GM19238 (cell line): Measurements from ENCODE around the gene RNF17.
"Not testable (repeated sequence)": the region's sequence is repeated elsewhere in the genome, so short reads cannot be mapped to it uniquely, and the experiment has no call there.

Experiments used
- DNase-seq: peaks from one replicate; pipeline ENCODE4 v3.0.0; 2011; ENCODE audit warnings: low spot score; ENCODE audit not compliant: insufficient read length

RNF17 gene, protein sequence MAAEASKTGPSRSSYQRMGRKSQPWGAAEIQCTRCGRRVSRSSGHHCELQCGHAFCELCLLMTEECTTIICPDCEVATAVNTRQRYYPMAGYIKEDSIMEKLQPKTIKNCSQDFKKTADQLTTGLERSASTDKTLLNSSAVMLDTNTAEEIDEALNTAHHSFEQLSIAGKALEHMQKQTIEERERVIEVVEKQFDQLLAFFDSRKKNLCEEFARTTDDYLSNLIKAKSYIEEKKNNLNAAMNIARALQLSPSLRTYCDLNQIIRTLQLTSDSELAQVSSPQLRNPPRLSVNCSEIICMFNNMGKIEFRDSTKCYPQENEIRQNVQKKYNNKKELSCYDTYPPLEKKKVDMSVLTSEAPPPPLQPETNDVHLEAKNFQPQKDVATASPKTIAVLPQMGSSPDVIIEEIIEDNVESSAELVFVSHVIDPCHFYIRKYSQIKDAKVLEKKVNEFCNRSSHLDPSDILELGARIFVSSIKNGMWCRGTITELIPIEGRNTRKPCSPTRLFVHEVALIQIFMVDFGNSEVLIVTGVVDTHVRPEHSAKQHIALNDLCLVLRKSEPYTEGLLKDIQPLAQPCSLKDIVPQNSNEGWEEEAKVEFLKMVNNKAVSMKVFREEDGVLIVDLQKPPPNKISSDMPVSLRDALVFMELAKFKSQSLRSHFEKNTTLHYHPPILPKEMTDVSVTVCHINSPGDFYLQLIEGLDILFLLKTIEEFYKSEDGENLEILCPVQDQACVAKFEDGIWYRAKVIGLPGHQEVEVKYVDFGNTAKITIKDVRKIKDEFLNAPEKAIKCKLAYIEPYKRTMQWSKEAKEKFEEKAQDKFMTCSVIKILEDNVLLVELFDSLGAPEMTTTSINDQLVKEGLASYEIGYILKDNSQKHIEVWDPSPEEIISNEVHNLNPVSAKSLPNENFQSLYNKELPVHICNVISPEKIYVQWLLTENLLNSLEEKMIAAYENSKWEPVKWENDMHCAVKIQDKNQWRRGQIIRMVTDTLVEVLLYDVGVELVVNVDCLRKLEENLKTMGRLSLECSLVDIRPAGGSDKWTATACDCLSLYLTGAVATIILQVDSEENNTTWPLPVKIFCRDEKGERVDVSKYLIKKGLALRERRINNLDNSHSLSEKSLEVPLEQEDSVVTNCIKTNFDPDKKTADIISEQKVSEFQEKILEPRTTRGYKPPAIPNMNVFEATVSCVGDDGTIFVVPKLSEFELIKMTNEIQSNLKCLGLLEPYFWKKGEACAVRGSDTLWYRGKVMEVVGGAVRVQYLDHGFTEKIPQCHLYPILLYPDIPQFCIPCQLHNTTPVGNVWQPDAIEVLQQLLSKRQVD (N-terminal part only)

DNA sequence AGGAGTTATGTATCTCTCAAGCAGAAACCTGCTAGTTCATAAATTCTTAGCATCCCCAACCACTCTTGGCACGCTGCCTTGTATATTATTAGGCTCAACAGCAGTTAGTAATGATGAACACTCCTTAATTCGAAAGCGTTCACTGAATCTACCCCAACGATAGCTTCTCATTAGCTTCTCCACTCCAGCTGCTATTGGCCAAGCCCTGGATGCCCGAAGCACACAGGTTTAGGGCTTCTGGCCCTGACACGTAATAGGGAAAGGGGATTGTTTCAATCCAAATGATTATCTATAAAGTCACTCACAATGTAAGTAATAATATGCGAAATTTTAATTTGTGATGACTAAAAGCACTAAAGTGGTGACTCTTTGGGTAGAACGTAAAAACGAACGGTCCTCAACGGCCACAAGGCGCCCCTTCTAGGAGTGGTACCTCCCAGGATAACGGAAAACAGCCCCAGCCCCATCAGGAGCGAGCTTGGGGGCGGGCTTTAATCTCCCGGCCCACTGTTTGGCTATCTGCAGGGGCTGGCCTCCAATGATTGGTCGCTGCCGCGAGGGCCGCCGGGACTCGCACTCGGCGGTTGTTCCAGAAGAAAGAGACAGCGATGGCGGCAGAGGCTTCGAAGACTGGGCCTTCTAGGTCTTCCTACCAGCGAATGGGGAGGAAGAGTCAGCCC is at the start of gene RNF17:
Gene RNF17, plus strand, starts transcription at position 574 of the 680 bp plus-strand sequence. Its CDS starts 35 bp downstream, at position 609.
- DNase-seq = no peak

DNA sequence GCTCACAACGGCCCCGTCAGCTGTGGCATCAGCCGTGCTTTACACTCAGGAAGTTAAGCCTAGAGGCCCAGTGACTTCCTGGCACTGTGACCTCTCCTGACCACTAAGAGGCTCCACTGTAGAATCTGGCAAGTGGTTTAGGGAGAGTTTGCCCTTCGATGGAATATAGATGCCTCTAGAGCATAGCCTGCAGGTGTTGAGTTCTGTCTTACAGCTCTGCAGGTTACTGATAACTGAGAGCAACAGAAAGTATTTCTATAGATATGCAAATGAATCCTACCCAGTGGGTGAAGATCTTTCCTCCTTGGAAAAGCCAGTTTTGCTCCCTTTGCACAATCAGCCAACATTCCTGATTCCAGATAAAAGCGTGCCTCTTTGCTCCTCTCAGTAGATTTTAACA is 48.0 kb upstream of the RNF17 start:
- DNase-seq = no peak

DNA sequence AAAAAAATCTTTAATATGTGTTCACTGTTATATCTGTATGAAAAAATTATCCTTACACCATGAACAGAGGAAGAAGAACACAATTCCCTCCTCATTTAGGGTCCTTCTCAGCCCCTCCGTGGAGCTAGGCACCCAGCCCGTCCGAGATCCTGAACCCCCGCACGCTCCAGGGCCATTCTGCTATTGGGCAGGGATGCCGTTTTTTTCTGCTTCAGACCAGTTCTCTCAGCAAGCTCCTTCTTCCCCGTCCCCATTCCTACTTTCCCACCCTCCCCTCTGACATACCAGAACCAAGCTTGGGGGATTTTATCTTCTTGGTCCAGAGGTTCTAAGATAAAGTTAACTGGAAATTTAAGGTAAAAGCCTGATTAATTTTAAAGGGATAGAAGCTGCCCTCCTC is 47.5 kb upstream of the RNF17 start:
- DNase-seq = no peak

DNA sequence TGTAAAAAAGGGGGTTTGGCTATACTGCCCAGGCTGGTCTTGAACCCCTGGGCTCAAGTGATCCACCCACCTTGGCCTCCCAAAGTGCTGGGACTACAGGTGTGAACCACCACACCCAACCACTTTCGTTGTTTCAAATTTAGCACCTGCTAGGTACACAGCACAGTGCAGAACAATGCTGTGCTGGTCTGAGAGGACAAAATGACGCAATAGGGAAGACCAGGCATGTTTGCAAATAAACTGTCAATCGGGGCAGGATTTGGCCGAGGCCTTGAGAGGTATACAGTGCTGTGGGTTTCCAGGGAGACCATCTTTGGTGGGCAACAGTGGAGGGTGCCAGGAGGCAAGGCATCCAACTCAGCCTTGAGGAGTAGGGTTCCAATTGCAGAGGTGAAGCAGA is 46.8 kb upstream of the RNF17 start:
- no peak for DNase-seq

DNA sequence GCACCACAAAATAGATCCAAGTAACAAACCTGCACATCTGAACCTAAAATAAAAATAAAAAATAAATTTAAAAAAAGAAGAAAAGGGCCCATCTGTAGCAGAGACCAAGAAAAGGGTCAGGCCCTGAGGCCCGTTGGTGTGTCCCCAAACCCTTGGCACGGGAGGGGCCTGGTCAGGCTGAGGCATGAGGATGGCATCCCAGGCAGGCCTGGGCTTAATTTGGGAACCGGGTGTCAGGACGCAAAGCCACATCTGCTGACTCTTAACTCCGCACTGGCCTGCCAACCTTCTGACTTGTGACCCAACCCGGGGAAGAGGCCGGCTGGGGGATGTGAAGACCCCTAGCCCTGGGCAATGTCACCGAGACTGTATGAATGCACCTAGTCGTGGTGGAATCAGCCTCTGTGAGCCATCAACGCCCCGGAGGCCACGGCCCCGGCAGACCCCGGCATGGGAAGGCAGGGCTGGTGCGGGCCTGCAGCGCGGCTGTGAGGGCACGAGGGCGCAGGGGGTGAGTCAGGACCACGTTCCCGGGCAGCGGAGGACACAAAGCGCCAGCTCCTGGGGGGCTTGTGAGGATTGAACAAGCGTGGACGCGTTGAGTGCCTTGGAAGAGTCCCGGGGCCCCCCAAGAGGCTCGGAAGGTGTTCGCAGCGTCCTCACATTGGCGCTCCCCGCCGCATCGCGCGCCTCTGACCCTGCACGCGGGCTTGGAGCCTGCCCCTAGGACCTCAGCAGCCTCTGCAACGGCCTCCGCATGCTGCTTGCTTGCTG is 45.6 kb upstream of the RNF17 start:
- DNase-seq = no peak

DNA sequence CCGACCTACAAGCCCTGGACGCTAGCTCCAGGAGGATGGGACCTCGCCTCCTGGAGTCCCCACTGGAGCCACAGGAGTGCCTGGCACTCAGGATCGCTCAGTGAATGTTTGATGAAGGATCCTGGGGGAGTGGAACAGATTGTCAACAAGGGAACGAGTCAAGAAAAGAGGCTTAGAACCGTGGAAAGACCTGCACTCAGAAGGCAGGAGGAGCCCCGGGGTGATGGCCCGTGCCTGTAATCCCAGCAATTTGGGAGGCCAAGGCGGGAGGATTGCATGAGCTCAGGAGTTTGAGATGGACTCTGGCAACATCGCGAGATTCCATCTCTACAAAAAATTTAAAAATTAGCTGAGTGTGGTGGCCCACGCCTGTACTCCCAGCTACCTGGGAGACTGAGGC is 44.8 kb upstream of the RNF17 start:
- no peak for DNase-seq

DNA sequence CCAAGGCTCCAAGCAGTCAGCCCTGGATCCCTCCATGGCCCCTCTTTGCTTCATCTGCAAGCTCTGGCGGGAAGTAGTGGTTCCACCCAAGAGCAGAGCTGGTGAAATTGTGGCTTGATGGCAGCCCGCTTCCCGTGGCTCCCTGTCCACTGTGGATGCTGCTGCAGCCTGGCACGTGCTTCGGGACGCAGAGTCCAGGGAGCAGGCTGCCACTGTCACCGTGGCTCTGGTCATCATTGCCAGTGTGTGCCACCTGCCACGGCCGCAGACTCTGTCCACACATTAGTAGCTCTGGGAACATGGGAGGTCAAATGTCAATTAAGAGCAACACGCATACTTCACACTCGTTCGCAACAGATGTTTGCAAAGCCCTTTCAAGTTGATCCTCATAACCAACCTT is 40.8 kb upstream of the RNF17 start:
- DNase-seq = no peak

DNA sequence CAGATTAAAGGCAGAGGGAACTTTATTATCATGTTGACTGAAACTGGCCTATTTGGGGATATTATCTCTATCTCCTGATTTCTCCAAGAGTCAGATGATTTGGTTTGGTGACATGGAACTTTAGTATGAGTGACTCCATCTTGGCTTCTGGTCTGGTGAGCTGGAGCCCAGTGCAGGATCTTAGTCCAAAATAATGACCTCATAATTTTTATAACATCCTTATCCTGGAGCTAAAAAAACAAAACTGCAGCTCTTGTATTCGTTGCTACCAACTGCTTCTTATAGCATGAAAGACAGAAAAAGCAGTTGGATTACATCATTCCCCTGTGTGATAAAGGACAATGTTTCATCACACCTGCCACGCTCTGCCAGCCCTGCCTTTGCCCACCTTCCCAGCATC is 39.3 kb upstream of the RNF17 start:
- DNase-seq = no peak

DNA sequence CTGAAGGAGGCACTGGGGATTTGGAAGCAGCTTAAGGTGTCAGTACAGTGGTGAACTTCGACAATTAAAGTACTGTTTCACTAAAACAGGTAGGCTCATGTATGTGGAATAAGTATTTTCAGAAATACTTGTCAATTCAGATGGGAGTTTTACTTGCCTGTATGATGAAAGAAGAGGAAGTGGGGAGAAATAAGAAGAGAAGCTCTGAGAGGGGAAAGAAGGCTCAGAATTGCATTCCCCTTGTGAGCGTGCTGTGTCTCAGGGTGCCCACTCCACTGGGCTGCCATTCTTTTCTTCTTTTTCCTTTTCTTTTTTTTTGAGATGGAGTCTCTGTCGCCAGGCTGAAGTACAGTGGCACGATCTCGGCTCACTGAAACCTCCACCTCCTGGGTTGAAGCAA is 38.6 kb upstream of the RNF17 start:
- no peak for DNase-seq

DNA sequence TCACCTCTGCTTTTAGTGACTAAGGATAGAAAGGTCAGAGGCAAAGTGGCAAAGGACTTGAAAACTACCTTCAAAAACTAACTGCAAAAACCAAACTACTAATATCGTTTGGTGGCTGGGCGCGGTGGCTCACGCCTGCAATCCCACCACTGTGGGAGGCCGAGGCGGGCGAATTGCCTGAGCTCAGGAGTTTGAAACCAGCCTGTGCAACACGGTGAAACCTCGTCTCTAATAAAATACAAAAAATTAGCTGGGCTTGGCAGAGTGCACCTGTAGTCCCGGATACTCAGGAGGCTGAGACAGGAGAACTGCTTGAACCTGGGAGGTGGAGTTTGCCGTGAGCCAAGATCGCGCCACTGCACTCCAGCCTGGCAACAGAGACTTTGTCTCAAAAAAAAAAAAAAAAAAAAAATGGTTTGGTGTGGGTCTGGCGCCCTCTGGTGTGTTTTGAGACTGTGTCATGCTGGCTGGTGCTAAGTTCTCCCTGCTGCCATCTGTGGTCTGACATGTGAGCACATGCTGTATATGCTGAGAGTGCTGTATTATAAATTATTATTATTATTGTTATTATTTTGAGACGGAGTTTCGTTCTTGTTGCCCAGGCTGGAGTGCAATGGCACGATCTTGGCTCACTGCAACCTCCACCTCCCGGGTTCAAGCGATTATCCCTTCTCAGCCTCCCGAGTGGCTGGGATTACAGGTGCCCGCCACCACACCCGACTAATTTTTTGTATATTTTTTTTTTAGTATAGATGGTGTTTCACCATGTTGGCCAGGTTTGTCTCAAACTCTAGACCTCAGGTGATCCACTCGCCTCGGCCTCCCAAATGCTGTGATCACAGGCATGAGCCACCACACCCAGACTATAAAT is 36.0 kb upstream of the RNF17 start:
- peak; percentile 78 for DNase-seq

DNA sequence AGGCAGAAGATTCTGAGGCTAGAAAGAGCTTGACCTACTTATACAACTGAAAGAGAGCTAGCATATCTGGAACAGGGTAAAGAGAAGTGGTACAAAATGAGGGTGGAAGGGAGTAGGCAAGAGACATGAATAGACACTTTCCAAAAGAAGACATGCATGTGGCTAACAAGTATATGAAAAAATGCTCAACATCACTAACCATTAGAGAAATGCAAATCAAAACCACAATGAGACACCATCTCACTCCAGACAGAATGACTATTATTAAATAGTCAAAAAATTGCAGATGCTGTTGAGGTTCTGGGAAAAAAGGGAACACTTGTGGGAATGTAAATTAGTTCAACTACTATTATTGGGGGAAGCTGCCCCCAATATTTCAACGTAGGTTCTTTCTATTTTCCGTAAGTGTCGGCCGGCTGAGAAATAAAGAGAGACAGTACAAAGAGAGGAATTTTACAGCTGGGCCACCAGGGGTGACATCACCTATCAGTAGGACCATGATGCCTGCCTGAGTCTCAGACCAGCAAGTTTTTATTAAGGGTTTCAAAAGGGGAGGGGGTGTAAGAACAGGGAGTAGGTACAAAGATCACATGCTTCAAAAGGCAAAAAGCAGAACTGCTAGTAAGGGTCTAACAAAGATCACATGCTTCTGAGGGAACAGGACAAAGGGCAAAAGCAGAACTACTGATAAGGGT is 32.9 kb upstream of the RNF17 start:
- not testable (repeated sequence) for DNase-seq

DNA sequence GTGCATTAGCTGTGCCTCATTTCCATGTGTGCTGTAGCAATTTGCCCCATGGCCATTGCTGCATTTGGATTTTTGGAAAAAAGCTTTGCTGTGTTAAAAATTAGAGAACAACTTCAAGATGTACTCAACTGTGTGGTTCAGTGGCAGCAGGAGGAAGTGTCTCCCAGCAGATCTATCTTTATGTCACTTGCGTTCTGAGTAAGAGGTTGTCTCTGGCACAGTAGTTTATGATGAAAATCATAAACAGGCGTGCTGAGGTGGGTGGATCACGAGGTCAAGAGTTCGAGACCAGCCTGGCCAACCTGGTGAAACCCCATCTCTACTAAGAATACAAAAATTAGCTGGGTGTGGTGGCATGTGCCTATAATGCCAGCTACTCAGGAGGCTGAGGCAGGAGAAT is 29.0 kb upstream of the RNF17 start:
- no peak for DNase-seq

DNA sequence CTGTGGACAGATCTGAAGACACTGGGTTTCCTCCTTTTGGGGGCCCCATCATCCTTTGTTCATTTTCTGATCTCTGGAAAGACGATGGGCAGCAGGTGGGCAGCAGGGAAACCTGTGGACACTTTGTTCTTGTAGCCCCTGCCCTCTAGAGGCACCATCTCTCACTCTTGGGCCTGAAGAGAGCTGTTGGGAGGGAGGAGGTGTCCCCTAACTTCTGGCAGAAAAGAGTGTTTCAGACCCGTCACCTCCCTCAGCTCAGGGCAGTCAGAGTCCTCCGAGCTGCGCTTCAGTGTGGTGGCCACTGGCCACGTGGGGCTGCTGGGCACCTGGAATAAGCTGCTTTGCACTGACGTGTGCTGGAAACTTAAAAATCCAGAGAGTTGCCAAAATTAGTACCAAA is 26.9 kb upstream of the RNF17 start:
- no peak for DNase-seq

DNA sequence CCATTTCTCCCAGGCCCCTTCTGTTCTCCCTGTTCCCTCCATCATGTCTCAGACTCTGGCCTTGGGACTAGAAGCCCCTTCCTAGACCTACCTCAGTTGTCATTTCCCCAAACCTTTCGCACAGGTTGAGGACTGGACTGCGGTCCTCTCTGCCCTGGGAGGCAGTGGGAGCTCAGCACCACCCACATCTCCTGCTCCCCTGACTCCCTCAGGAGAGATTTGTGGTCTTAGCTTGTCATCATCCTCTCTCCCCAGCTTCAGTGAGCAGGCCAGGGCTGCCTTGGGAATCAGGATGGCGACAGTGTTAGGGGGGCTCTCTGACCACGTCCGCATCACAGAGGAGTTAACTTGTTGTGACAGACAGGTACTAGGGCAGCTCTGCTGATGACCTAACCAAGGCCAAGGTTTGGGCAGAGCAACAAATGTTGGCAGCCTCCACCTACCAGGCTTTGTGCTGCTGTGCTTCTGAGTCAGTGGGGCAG is 25.6 kb upstream of the RNF17 start:
- DNase-seq = no peak

DNA sequence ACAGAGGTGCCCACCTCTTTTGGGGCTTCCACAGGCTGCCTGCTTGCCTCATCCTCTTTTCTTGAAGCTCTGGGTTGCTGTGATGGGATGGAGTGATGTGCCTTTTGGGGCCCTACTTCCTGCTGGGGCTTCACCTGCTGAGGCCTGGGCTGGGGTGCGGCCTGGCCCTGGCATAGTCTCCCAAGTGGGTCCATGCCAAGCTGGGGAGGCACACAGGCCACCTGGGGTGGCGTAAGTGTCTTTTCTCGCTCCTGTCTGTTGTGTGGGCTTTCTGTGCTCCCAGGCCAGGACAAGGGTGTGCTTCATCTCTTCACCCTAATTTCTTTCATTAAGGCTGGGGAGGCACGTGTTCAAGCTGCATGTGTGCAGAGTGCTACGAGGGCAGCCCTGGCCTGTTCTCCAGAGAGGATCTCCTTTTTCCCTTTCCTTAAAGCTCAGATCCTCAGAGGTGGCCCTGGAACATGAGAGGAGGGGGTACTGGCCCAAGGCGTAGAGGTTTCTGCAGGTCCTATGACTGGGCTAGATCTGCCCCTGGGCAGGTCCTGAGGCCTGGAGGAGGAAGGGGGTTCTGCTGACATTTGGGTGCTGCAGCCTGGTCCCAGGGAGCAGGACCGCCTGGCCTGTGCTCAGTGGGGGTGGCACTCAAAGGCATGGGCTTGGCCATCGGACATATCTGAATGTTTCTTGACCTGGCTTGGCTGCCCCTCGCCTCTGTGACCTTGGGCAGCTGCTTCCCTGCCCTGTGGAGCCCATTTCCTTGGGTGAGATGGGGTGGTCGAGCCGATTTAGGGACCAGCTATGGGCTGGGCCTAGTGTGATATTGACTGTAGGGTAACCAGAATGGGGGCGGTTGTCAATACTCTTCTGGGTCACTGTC is 23.7 kb upstream of the RNF17 start:
- no peak for DNase-seq

DNA sequence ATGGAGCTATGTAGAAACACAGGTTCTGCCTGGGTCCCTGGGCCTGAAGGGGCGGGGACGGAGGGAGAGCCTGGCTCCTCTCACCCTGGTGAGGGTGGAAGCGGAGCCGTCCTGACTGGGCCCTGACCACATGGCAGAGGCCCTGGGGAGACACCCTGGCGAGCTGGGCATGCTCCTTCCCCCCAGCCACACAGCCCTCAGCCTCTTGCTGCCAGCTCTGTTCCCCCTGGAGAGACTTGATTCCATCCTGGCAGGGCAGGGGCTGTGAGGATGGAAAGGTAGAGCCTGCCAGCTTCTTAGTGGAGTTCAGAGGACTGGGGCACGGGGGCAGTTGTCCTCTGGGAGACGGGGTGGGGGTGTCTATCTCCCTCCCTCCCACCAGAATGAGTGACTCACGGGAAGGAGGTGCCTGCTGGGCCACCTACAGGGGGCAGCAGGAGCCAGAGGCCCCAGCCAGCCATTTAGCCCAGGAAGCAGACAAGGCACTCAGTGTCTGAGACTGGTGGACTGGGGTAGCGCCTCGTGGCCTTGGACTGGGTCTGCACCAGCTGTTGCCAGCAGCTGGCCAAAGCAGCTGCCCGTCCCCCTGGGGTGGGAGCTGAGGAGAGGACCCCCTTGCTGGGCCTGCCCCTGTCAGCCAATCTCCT is 22.8 kb upstream of the RNF17 start:
- DNase-seq = no peak

DNA sequence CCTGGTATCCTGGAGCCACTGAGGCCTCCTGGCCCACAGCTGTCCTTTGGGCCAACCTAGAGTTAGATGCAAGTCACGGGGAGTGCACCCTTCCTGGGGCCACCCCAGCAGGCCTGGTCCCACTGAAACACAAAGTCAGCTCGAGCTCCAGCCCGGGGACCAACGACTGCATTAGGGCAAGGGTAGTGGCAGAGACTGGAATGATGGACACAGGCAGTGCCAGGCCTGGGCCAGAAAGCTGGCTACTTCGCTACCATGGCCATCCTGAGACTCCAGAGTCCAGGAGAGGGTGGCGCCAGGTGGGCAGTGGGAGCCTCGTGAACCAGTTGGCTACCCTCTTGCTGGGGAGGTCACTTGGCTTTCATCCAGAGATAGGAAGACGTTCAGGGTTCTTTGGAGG is 22.2 kb upstream of the RNF17 start:
- DNase-seq = no peak
